SU-DHL-6 (cell line): ENCODE data around the gene FXYD7.

Experiments
- EZH2phosphoT487 ChIP-seq: fragments of 200-600 bp; sonication (generic), shearing (Covaris generic); conservative IDR thresholded peaks from 2 replicates; pipeline ENCODE4 v1.6.1; 2018; ENCODE audit warnings: mild to moderate bottlenecking, antibody characterized with exemption, low read length, moderate library complexity, mixed read lengths
- TF ChIP-seq, protein P1 (sequence below): fragments of 200-600 bp; sonication (generic); IDR thresholded peaks from one replicate; pipeline ENCODE4 v1.5.1; 2017; ENCODE audit warnings: antibody characterized with exemption, mild to moderate bottlenecking, low read length, moderate library complexity; ENCODE audit not compliant: insufficient read depth, poor library complexity, severe bottlenecking

DNA sequence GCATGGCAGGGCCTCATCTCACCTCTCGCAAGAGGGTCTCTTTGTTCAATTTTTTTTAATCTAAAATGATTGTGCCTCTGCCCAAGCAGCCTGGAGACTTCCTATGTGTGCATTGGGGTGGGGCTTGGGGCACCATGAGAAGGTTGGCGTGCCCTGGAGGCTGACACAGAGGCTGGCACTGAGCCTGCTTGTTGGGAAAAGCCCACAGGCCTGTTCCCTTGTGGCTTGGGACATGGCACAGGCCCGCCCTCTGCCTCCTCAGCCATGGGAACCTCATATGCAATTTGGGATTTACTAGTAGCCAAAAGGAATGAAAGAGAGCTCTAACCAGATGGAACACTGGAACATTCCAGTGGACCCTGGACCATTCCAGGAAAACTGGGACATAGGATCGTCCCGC is 19.5 kb upstream of the FXYD7 start:
- no peak for TF ChIP-seq EZH2phosphoT487
- TF ChIP-seq, protein P1, sequence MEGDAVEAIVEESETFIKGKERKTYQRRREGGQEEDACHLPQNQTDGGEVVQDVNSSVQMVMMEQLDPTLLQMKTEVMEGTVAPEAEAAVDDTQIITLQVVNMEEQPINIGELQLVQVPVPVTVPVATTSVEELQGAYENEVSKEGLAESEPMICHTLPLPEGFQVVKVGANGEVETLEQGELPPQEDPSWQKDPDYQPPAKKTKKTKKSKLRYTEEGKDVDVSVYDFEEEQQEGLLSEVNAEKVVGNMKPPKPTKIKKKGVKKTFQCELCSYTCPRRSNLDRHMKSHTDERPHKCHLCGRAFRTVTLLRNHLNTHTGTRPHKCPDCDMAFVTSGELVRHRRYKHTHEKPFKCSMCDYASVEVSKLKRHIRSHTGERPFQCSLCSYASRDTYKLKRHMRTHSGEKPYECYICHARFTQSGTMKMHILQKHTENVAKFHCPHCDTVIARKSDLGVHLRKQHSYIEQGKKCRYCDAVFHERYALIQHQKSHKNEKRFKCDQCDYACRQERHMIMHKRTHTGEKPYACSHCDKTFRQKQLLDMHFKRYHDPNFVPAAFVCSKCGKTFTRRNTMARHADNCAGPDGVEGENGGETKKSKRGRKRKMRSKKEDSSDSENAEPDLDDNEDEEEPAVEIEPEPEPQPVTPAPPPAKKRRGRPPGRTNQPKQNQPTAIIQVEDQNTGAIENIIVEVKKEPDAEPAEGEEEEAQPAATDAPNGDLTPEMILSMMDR = no peak
